NCI-H2196 (cell line): ENCODE data around the gene ALDH1L1.

Source experiments
- DNase-seq: peaks from one replicate; lab custom pipeline; 2025; ENCODE audit not compliant: unreplicated experiment; lab: John Stamatoyannopoulos, UW

The ALDH1L1 gene

DNA sequence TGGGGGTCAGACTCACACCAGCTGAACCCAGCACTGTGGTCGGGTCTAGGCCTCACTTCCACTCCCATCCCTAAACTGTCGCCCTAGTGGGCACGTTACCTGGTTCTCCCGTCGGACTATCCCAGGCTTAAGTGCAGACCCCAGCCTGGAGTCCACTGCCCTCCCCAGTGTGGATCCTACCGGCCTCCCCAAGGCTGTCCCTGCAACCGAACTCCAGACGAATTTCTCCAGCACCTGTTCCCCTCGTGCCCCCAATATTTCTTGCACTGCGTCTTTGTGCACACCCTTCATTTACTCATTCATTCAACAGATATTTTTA is 122.9 kb downstream of the ALDH1L1 start:
- no peak for DNase-seq

DNA sequence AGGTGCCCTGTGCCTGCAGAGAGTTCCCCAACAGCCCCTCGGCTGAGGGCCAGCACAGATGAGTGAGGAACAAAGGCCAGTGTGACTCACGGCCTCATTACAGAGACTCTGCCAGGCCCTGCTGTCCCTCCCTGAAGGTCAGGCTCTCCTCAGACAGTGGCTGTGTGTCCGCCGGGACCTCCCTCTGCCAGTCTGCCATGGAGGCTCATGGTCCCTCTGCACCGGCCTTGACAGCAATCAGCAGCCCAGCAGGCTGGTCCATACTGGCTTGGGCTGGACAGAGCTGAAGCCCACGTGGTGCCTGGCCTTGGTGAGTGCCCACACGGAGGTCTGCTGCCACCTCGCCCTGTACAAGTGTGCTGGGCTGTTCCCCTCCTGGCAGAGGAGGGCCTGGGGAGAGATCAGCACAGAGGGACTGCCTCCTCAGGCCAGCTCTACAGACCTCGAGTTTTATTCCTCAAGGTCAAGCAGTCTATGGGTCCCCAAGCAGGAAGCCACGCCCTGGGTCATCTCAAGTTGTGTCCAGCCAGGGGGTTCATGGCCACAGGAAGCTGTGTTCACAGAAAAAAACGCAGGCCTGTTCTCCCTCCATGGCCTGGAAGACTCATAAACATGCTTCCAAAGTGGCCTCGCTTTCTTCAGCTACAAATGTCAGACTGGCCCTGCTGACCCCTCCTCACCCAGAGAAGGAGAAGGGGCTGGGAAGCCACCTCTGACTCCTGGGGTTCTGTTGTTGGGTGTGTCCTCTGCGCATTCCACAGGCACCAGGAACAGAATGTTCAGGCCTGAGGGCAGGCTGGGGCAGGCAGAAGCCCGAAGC is 123.5 kb downstream of the ALDH1L1 start:
- no peak for DNase-seq

DNA sequence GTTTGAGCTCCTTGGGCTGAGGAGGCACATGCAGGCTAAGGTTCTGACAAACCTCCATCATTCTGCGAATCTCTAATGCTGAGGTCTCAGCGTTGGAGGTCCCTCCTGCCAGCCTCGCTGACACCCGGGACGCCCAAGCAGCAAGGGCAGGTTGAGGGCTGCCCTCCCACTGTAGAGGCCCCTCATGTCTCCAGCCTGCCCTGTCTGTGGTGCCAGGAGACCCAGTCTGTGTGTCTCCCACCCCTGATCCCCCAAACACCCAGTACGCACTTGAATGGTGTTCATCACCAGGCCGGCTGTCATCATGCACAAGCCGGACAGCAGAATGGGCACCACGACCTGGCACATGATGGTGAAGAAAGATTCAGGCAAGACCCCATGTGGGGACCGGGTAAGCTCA is 124.3 kb downstream of the ALDH1L1 start:
- DNase-seq, result no peak

DNA sequence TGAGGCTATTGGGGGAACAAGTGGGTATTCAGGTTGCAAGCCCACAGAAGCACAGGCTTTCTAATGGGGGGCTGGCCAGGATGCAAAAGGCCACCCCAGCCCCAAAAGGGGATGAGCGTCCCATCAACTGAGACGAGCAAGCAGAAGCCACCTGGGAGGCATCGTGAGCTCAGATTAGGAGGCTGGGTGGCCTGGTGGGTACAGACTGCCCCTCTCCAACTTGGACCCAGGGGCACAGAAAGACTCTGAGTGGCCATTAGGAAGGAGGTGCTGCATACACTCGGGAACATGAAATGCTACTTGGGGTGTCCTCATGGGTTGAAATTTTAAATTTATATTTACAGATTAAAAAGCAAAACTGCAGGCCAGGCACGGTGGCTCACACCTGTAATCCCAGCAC is 125.5 kb downstream of the ALDH1L1 start:
- no peak for DNase-seq

- no peak for DNase-seq
Measured at GRCh38 chr3:126053949-126054569, 126.3 kb downstream of the ALDH1L1 start.
